NOMO-1 treated with dmso at 0.1 percent for 144 hours (cell line): Measurements from ENCODE around the gene TMEM108.

Source experiments
- DNase-seq: peaks from one replicate; lab custom pipeline; 2025; ENCODE audit not compliant: unreplicated experiment; lab: John Stamatoyannopoulos, UW

TMEM108 gene

DNA sequence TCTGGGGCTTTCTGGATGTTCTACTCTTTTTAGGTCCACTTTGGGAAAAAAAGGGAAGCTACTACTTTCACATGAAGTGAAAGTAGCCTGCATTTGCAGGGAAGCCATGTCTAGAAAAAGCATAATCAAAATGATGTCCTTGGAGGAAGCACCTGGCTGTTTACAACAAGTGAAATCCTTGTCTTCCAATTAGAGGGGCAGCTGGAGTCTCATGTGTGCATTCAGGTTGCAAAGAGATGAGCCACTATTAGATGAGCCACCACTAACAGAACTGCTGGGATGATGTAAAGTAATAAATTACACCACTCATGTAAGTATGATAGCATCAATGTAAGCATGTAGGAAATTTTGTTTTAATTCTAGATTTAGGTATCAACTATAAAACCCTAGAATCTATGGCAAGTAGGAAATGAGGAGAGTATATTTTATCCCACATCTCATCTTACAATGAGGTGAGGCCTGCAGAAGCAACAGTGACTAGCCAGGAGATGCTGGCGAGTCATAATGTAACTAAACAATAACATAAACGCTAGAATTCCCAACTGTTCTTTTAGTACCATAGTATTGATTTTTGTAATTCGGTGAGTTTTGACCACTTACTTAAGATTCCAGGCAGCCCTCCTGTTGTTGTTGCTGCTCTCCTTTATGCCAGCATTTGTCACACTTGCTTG lies 75.9 kb downstream of the TMEM108 start:
- peak; percentile 26 for DNase-seq

GRCh38 chr3:133115176-133115575 lies 77.0 kb downstream of the TMEM108 start:
- DNase-seq = no peak

DNA sequence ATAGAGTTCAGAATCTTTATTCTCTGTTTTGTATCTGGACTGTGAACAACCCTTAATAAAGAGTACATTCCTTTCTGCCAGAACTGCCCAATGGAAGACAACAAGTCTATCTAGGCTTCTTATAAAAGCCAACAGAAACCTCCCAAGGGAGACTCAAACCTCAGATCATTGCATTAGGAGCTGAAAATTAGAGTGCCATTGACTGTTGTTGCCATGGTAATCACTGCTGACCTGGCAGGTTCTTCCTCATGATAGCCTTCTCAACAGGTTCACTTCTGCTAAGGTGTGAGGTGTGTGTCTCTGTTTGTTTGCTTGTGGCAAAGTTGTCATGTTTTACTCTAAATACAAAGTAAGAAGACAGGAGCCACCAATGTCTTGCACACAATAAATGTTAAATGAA lies 79.2 kb downstream of the TMEM108 start:
- DNase-seq = no peak

GRCh38 chr3:133119176-133119575 lies 81.0 kb downstream of the TMEM108 start:
- no peak for DNase-seq

GRCh38 chr3:133121450-133121849 lies 83.3 kb downstream of the TMEM108 start:
- DNase-seq = no peak

DNA sequence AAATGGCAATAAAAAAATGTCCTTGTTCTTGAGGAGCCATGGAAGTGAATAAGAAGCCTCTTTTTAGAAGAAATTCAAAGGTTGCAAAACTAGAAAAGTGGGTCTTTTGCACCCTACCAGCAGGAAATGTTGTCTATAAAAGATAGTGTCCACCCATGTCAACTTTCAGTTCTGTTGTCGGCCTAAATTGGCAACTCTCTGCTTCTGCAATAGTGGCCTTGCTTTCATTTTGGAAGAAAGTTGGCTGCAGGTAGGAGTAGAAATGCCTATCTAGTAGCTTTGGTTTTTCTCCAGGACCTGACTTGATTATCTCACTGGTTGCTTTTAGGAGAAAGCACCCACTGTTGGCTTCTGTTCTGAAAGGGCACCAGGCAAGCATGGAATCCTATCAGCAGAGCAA lies 85.4 kb downstream of the TMEM108 start:
- DNase-seq = no peak

- no peak for DNase-seq
These were observed 86.3 kb downstream of the TMEM108 start for GRCh38 chr3:133124511-133124910.

DNA sequence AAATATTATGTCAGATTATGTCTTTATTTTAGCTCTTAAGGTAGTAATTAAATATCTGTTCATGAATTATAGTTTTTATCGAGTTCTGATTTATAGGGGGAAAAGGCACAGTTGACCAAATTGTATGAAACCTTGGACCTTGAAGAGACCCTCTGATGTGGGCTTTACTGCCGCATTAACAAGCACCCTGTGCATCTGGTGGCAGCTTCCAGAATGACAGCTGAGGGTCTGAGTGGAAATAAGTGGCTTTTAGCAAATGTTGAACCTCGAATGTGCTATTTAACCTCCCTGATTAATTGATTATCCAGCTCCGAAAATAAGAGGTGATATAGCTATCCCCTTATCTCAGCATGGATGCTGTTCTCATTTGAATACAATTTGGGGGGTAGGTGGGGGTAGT lies 87.0 kb downstream of the TMEM108 start:
- DNase-seq = no peak

DNA sequence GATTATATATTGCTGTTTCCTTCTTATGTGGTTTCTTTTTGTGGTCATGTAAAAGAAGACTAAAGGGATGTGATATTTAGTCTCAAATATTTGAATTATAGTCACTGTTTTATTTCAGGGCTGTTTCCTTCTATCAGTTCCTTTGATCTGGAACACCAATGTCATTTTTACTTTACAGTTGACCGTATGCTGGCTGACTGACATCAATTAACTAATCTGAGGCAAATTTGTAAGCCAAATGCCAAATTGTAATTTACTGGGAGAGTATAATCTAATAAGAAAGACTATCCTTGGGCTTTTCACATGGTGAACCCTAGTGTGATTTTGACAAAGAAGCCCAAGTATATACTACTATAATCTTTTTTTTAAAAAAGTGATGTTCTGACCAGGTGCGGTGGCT lies 87.6 kb downstream of the TMEM108 start:
- no peak for DNase-seq

DNA sequence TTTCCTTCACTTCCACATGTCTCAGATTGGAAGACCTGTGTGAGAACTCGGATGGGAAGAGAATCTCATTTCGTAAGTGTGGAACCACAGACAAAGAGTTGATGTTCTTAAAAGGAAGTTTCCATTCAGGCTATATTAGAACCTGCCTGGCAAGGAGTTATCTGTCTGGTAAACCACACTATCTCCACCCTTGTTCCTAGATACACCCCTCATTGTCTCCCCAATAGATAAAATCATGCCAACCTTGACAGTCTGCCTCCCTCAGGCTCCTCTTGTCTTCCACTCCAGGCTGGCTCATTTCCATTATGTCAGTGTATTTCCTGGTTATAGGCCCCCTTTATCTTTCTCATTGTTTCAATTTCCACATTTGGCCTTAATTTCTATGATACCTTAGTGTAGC lies 89.2 kb downstream of the TMEM108 start:
- no peak for DNase-seq

GRCh38 chr3:133130168-133130567 lies 92.0 kb downstream of the TMEM108 start:
- DNase-seq = no peak

DNA sequence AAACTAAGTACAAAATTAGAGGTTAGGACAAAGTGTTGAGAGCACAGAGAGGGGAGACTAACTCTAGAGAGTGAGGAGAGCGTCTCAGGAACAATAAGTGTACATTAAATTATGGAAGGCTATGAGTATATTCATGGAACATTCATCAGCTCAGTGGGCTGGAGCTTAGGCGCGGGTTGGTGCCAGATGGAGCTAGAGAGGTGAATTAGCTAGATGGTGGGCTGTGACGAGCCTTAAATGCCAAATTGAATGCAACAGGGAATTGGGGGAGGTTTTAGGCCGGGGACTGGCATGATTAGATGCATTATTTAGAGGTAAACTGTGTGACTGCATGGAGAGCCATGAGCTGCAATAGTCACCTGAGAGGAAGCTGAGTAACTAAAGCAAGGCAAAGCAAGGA lies 97.1 kb downstream of the TMEM108 start:
- no peak for DNase-seq

DNA sequence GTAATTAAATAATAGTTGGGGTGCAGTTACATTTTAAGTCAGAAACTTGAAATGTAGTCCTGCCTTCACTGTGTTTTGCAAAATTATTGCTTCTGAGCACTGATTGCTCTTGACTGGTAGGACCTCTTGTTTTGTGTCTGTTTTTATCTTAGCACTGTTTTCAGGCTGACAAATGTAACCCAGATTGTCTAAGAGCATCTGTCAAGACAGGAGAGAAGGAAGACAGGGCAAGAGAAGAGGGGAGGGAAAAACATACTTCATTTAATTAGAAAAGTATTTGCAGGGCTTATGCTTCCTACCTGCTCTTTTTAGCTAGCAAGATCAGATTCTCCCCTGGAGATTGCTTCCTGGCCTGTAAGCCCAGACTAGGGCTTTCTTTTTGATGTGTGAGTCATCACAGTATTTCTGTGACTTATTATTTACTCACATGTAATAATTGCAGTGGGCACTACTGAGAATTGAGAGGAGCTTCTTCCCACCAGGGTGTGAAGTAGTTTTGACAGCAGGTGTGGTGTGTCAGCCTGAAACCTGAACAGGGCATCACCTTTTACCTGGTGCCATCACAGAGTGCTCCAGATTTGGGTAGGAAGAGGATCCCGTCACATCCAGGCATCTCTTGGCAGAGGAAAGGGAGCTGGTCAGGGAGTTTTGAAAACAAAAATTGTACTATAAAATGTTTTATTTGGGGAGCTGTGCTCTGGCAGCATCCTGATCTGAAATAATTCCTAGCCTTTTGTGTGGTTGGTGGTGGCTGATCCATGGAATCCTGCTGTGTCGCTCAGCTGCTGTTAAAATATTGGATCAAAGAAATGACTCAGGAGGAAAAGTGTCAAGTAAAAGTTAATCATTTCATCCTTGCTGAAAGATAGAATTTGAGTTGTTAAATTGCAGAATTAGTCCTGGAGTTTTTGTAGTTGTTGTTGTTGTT lies 98.2 kb downstream of the TMEM108 start:
- no peak for DNase-seq

DNA sequence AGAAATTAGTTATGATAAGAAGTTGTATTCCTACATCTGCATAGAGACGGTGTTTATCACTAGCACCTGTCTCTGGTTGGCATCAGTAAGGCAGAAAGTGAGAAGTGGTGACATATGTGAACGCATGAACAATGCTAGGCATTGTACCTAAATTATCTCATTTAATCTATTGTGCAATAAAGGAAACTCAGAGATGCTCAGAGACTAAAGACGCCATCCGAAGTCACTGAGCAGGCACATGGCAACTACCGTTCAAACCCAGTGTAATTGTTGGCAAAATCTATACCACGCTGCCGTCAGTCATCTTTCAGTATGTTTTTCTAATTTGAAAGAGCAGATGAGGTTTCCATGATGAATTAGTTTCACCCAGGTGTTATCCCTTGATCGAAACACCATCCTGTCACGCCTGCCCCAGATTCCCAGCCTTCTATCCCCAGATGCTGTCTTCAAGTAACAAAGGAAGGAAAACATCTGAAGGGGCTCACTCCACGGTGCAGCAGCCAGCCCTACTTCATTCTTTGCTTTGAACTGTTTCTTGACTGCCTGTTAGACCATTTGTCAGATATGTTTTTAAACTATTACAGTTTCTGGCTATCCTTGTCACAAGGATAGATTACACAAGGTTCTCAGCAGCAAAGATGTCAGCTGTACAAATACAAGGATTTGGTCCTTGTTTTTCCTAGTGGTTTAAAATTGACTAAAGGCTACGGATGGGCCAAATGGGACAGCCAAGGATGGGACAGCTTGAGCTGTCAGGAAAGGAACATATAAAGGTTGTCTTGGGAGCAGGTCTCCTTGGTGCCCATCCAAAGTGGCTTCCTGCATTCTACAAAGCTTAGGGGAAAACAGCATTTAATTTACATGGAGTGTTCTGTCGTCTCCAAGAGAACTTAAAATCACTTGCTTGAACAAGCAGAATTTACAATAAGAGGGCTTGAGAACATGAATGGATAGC lies 99.1 kb downstream of the TMEM108 start:
- DNase-seq = no peak

DNA sequence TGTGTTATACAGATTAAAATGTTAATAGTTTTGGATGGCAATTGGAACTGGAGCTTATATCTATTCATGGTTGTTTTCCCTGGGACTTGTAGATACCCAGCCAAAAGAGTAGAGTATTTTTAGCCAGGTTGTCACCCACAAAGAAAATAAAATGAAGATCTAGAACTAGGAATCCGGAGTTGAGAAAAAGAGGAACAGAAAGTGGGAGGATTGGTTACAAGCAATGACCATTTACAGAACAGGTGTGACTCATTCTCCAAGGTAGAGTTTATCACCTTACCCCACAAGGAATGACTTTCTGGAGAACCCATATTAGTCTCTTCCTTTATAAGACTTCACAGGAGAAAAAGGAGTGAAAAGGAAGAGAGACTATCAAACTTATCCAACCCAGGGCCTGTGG lies 99.8 kb downstream of the TMEM108 start:
- DNase-seq = peak; percentile 8

GRCh38 chr3:133152056-133152455 lies 113.9 kb downstream of the TMEM108 start:
- no peak for DNase-seq

DNA sequence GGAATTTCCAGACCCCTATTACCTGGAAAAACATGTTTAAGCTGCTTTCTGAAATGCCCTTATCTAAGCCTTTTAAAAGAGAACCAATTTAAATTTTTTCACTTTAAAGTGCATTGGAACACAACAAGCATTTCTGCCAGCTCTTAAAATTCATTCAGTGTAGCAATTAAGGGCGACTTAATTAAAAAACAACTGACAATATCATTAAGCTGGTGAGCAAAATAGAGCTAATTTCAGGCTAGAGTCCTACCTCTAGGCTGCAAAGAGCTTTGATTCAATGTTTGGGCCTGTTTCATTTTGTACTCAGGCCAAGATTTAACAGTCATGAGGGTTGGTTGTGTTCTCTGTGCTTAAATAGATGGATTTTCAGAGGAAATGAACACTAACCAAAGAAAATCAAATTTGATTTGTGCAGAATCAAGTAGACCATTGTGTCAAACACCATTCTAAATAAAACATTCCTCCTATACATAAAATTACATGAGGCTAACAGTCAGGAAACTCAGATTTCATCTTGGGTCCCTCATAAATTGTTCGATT lies 114.6 kb downstream of the TMEM108 start:
- DNase-seq = no peak

DNA sequence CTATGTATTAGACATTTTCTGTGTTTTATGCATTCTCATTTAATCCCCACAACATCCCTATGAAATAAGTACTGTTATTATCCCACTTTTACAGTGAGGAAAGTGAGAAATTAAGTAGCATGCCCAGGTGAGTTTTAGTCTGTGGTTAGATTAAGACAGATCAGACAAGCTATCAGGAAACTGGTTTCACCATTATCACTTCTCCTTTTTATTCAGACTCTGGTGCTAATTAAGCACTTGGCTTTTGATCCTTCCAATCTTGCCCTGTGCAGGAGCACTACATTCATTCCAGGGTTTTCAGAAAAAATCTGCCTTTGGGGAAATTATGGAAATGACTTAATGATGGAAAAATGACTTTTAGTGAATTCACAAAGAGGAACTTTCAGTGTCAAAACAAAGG lies 115.2 kb downstream of the TMEM108 start:
- no peak for DNase-seq

GRCh38 chr3:133157716-133158115 lies 119.5 kb downstream of the TMEM108 start:
- DNase-seq = no peak

DNA sequence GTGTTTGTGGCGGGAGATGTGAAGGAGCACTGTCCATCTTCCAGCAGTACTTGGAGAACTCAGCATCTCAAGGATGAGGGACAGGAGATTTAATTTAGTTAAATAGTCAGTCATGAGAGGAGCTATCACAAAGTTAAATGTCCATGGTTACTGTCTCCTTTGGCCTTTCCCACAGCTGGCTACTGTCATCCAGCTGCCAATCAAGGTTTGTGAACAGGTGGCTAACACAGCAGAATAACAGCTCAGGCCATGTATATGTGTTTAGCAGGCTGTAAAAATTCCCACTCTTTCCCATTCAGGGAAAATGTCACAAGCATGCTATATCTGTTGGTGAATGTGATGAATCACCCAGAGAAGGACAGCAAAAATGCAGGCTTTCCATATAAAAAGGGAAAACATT lies 120.5 kb downstream of the TMEM108 start:
- no peak for DNase-seq
